ENCODE measurements around the gene CPLX3.

CPLX3 gene

GRCh38 chr15:74827614-74828013 is 1.2 kb downstream of the CPLX3 start:
- no peak for DNase-seq (ENCODE audit: low read depth in 2 of 3, low spot score in 2 of 3)

DNA sequence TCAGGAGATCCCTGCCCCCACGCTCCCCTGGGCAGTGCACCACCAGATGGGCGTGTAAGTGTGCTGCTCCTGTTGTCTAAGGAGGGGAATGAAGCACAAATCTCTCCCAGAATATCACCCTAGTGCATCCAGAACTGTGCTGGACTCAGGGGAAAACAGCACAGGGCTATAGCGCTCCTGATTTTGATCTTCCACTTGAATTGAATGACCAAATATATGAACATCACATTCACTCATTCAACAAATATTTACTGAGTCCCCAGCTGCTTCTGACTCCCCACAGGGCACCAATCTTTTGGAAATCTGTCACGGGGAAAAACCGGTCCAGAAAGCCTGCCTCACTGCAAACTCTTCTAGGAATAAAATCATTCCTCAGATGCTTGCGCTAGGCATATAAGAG is 2.4 kb downstream of the CPLX3 start:
- no peak for DNase-seq (ENCODE audit: low read depth in 2 of 3, low spot score in 2 of 3)

DNA sequence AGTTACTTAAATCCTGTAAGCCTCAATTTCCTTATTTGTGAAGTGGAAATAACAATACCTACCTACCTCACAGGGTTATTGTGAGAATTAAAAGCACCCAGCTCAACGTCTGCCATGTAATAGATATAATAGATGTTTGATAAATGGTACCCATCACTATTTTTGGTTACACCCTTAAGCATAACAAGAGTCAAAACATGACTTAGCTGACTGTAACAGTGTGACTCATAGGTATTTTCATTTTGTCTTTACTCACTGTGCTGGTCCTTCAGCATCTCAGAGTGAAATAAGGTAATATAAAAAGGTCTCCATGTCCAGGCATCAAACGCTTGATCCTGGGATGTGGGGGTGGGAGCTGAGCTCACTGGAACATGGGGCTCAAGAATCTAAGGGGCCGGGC is 3.1 kb downstream of the CPLX3 start:
- DNase-seq (ENCODE audit: low read depth in 2 of 3, low spot score in 2 of 3) = no peak

DNA sequence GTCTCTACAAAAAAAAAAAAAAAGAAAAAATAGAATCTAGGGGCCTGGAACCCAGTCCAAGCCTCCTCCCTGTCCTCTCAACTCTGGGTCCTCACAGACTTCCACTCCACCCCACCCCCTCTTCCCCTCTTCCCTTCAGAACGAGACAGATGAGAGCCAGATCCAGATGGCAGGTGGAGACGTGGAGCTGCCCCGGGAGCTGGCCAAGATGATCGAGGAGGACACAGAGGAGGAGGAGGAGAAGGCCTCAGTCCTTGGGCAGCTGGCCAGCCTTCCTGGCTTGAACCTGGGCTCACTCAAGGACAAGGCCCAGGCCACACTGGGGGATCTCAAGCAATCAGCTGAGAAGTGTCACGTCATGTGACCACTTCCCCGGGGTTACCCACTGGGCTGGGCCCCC is 3.6 kb downstream of the CPLX3 start:
- DNase-seq (ENCODE audit: low read depth in 2 of 3, low spot score in 2 of 3) = no peak

DNA sequence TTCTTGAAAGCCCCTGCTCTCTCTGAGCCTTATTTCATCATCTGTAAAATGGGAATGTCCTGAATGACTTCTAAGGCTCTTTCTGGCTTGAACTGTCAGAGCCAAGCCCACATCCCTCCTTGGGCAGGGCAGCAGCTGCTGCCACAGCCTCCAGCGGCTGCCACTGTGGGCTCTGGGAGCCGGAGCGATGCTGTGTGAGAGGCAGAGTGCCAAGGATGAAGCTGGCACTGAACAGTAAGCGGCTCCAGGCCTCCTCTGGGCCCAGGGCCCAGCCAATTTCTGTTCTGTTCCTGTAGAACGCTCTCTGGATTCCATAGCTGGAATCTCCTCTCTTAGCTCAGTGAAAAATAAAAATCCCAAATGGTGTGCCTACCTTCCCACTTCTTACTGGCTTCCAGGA is 4.4 kb downstream of the CPLX3 start:
- no peak for DNase-seq (ENCODE audit: low read depth in 2 of 3, low spot score in 2 of 3)

DNA sequence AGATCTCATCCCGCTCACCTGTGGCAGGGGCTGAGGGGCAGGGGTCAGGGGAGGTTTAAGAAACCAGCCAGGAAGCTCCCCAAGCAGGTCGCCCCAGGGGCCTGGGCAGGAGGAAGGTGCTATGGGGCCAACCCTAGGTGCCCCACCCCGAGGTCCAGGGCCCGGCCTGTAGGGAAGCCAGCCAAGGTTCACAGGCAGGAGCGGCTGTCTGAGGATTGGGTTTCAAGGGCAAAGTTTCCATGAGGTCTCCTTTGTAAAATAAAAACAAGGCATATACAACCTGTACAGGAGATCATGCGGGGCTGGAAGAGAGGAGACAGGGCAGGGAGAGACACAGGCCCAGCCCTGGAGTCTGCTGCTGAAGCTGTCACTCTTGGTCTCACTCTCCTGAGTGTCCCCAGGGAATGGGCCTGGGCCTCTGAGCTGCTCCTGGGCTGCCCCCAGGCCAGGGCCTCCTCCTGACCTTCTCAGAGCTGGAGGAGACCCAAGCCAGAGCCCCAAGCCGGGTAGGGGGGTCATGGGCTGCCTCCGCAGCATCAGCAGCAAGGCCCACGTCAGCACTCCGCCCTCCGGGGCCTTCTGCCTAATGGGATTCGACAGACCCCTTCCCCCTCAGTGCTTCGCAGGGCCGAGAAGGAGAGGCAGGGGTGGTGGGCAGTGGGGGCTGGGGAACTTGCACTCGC is 5.5 kb downstream of the CPLX3 start:
- DNase-seq (ENCODE audit: low read depth in 2 of 3, low spot score in 2 of 3) = no peak

DNA sequence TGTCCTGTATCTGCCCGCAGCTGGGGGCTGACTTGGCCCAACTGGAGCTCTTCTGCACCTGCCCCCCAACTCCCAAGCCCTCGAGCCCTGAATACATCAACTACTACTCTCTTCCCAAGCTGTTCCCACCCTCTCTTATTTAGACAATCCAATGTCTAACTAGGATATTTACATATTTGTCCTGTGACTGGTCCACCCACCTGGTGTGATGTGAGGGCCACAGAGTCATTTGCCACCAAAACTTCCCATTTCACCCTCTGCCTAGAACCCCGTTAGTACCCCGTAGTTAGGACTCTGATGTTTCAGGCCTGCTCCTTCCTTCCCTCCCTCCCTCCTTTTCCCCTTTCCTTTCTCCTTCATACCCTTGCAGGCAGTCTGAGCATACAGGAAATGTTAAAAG is 6.4 kb downstream of the CPLX3 start:
- no peak for DNase-seq (ENCODE audit: low read depth in 2 of 3, low spot score in 2 of 3)

- DNase-seq (ENCODE audit: low read depth in 2 of 3, low spot score in 2 of 3) = no peak
These were observed 7.1 kb downstream of the CPLX3 start for GRCh38 chr15:74833376-74834107.

DNA sequence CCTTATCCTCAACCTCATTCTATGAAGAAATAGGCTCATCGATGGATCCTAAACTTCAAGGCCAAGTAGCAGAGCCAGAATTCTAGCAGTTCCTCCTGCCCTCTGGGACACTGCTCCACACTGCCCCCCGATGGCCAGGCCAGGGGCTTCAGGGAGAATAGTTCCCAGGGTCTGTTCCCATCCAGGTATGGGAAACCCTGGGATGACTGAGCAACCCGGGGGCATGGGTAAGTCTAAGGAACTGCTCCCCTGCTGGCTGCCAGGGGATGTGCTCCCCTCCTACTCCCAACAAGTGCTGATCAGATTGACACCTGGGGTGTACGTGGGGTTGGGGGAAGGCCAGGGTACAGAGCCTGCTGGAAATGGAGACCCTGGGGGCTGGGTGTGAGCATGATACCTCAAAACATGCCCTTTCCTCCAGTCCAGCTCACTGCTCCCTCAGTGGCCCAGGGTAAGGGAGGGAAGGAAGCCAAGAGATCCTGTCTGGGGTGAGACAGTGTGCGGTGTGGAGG is 8.9 kb downstream of the CPLX3 start:
- no peak for DNase-seq (ENCODE audit: low read depth in 2 of 3, low spot score in 2 of 3)

DNA sequence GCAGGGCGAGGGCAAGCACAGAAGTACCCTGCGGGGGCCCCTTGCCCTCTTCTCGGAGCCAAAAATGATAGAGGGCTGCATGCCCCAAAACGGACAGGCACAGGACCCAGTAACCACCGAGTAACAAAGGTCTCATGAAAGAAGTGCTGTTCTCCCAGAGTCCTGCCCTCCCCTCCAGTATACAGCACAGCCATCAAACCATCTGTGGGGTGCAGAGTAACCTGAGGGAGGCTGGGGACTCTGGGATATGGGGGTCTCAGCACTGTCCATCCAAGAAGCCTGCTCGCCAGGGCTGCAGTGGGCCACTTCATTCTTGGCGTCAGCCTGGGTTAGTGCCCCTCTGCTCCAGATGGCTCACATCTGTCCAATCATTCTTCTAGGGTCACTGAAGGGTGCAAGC is 10.4 kb downstream of the CPLX3 start:
- no peak for DNase-seq (ENCODE audit: low read depth in 2 of 3, low spot score in 2 of 3)

- no peak for DNase-seq (ENCODE audit: low read depth in 2 of 3, low spot score in 2 of 3)
These were observed 11.2 kb downstream of the CPLX3 start for GRCh38 chr15:74837482-74838136.

- DNase-seq (ENCODE audit: low read depth in 2 of 3, low spot score in 2 of 3) = no peak
These were observed 11.7 kb downstream of the CPLX3 start for GRCh38 chr15:74838137-74838516.

GRCh38 chr15:74838746-74839525 is 12.5 kb downstream of the CPLX3 start:
- no peak for DNase-seq (ENCODE audit: low read depth in 2 of 3, low spot score in 2 of 3)

GRCh38 chr15:74839526-74840395 is 13.3 kb downstream of the CPLX3 start:
- no peak for DNase-seq (ENCODE audit: low read depth in 2 of 3, low spot score in 2 of 3)

DNA sequence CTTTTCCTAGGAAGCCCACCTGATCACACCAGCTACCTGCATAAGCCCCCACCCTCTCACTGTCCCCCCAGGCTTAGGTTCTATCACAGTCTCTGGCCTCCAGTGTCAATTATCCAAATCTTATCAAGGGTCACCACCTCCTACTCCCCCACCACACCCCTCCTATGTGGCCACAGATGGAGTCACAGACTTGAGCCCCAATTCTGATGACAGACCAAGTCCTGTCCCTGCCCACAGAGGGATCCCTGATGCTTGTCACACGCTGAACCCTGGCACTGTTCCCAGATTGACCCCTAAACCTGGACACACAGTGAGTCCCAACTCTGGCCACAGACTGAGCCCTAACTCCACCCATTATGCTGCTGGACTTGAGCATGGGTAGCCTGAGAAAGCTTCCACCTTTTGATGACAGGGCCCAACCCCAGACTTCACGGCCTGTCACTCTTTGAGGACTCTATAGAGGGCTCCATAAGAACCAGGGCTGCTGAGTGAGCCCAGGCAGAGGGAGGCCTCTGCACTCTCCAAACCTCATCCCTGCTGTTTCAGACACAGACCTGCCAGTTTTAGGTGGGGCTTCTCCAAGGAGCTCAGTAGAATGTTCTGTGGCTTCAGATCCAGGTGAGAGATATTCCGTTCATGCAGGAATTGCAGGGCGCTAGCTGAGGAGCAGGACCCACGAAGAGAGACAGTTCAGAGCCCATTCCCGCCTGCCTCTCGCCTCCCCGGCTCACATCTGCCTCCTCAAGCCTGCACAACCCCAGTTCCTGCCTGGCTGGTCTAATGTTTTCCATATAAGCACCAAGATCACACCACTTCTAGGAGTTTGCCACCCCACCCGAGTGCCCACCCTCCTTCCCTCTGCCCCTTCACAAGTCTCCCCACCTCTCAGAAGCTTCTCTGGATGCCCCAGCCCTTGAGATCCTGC is 14.7 kb downstream of the CPLX3 start:
- DNase-seq (ENCODE audit: low read depth in 2 of 3, low spot score in 2 of 3) = no peak

GRCh38 chr15:74841891-74842373 is 15.5 kb downstream of the CPLX3 start:
- DNase-seq (ENCODE audit: low read depth in 2 of 3, low spot score in 2 of 3) = no peak

DNA sequence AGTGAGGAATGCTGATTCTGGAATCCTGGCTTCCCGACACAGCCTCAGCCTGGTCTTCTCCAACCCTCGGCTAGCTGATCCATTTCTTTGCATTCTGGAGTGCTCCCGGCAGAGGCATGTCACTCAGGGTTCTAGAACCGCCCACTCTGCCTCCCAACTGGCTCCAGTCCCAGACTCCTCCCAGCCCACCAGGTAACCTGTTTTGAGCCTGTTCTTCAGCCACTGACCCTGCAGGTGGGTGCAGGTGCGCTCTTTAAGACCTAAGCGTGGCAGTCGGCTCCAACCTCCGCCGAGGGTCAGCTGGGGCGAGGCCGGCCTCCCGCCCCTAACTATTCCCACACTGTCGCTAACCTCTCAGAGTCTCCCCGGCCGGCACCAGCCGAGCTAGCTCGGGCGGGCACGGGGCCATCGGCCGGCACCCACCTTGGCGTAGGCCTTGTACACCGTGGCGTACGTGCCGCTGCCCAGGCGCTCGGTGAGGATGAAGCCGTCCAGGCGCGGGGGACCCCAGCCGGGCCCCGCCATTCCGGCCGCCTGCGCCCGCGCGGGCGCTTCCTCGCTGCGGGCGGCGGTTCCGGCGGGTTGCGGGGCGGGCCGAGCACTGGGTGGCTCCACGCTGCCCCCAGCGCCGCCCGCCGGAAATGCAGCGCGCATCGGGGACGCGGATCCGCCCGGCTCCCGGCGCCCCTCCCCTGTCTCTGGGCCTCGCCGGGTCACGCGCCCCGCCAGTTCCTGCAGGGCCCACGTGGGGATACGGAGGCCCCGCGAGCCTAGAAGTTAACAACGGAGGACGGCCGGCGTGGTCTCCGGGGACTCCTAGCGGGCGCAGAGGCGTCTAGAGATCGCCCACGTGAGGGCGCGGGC is 16.4 kb downstream of the CPLX3 start, which contains the start of gene ULK3:
ULK3 (minus strand) TSS at position 576 of the 864 bp plus-strand sequence; CDS start at position 525, 51 bp downstream.
- peak; percentile 79 to 93 (median 89) for DNase-seq (ENCODE audit: low read depth in 2 of 3, low spot score in 2 of 3)

DNA sequence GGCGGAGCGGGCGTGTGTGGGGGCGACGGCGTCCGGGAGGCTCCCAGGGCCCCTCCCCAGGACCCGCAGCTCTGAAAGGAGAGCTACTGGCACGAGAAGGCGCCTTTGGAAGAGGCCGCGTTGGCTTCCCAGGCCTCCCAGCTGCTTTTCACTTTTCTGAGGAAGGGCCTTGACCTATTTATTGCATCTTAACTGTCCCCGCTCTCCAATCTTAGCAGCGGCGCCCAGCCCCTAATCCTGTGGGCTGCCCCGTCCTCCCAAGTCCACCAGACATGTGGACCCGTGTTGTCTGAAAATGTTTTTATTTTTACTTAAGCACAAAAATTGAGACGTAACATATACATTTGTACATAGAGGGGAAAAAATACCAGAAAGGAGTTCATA is 17.0 kb downstream of the CPLX3 start:
- no peak for DNase-seq (ENCODE audit: low read depth in 2 of 3, low spot score in 2 of 3)
